Measurements from ENCODE around the gene RIC8A. TPM values are rescaled to one million over a fixed set of nuclear protein-coding genes. Genes with fewer than 3 reads are reported as not detected.

RIC8A gene
- total RNA-seq, 1 donor from 2014 or later: 157 TPM

GRCh38 chr11:206526-207207 lies 841 bp upstream of the RIC8A start:
- FAIRE-seq: no peak
- Histone ChIP-seq H3K9me3 (ENCODE audit: insufficient read depth, low read depth, low read length) (no peaks in the 10 kb centered on the region), H2AFZ (ENCODE audit: low read depth, low read length) (peak overlapping the region; percentile 72), H3K4me2 (ENCODE audit: low read length) (peak overlapping the region; percentile 97), H3K36me3 (ENCODE audit: insufficient read depth, low read length) (peaks cover 20% of the 10 kb centered on the region), H4K20me1 (ENCODE audit: insufficient read depth, low read length) (peaks cover 79% of the 10 kb centered on the region), H3K4me1 (ENCODE audit: insufficient read depth, low read length) (peaks cover 33% of the 10 kb centered on the region), H3K27me3 (ENCODE audit: insufficient read depth, low read length) (no peaks in the 10 kb centered on the region), H3K79me2 (ENCODE audit: insufficient read depth, low read length) (peaks cover 87% of the 10 kb centered on the region), H3K4me3 (ENCODE audit: insufficient read depth, low read depth, low read length) (peak overlapping the region; percentile 86), H3K9ac (ENCODE audit: low read length) (peak overlapping the region; percentile 97), H3K27ac (ENCODE audit: low read depth, low read length) (peak overlapping the region; percentile 95)
- no peak for TF ChIP-seq EZH2 (IDR thresholded peaks at IDR 0.05; ENCODE audit: insufficient read depth, low read length)
- TF ChIP-seq CTCF (IDR thresholded peaks at IDR 0.05; ENCODE audit: insufficient read depth, low read depth, low read length): no peak
- Mint-ChIP-seq H3K27ac (ENCODE audit: unreplicated experiment) (peak overlapping the region; percentile 98), H3K4me1 (ENCODE audit: low read depth, unreplicated experiment) (peaks cover 54% of the 10 kb centered on the region), H3K36me3 (ENCODE audit: low read depth, unreplicated experiment) (peaks cover 27% of the 10 kb centered on the region), H3K9me3 (ENCODE audit: unreplicated experiment) (no peaks in the 10 kb centered on the region), H3K4me3 (ENCODE audit: unreplicated experiment) (peak overlapping the region; percentile 99), H3K27me3 (ENCODE audit: low read depth, unreplicated experiment) (no peaks in the 10 kb centered on the region)
- no peak for DNase-seq (ENCODE audit: low read depth)

- Histone ChIP-seq H3K9ac (ENCODE audit: low read length) (peak overlapping the region; percentile 97), H3K36me3 (ENCODE audit: insufficient read depth, low read length) (peaks cover 30% of the 10 kb centered on the region), H3K79me2 (ENCODE audit: insufficient read depth, low read length) (peaks cover 94% of the 10 kb centered on the region), H3K27ac (ENCODE audit: low read depth, low read length) (peak overlapping the region; percentile 94), H3K27me3 (ENCODE audit: insufficient read depth, low read length) (no peaks in the 10 kb centered on the region), H4K20me1 (ENCODE audit: insufficient read depth, low read length) (peaks cover 79% of the 10 kb centered on the region), H2AFZ (ENCODE audit: low read depth, low read length) (peak overlapping the region; percentile 72), H3K4me2 (ENCODE audit: low read length) (peak overlapping the region; percentile 97), H3K4me1 (ENCODE audit: insufficient read depth, low read length) (peaks cover 33% of the 10 kb centered on the region), H3K9me3 (ENCODE audit: insufficient read depth, low read depth, low read length) (no peaks in the 10 kb centered on the region), H3K4me3 (ENCODE audit: insufficient read depth, low read depth, low read length) (peak overlapping the region; percentile 86)
- Mint-ChIP-seq H3K27ac (ENCODE audit: unreplicated experiment) (peak overlapping the region; percentile 100), H3K4me1 (ENCODE audit: low read depth, unreplicated experiment) (peaks cover 54% of the 10 kb centered on the region), H3K9me3 (ENCODE audit: unreplicated experiment) (no peaks in the 10 kb centered on the region), H3K4me3 (ENCODE audit: unreplicated experiment) (peak overlapping the region; percentile 99), H3K36me3 (ENCODE audit: low read depth, unreplicated experiment) (peaks cover 24% of the 10 kb centered on the region), H3K27me3 (ENCODE audit: low read depth, unreplicated experiment) (no peaks in the 10 kb centered on the region)
- FAIRE-seq (no peak), DNase-seq (ENCODE audit: low read depth) (peak; percentile 66)
- TF ChIP-seq CTCF (IDR thresholded peaks at IDR 0.05; ENCODE audit: insufficient read depth, low read depth, low read length) (no peak), EZH2 (IDR thresholded peaks at IDR 0.05; ENCODE audit: insufficient read depth, low read length) (no peak)
Observed at GRCh38 chr11:207863-208180, 314 bp downstream of the RIC8A start.
